Epithelial cell of proximal tubule (primary cell): ENCODE results near the gene ATP5ME. TPM values are rescaled to one million over a fixed set of nuclear protein-coding genes. Genes with fewer than 3 reads are reported as not detected.
"Not testable (repeated sequence)": the region's sequence is repeated elsewhere in the genome, so short reads cannot be mapped to it uniquely, and the experiment has no call there.

ENCODE experiments used
- DNase-seq: peaks from one replicate; pipeline ENCODE4 v3.0.0-alpha.2; 2011; ENCODE audit warnings: low read depth
- H3K4me3 ChIP-seq: 2 replicates; pipeline ENCODE4 v1.5.1; 2011; ENCODE audit warnings: low read depth, mild to moderate bottlenecking, low read length
- total RNA-seq: library from RNA; depleted of rRNA; stranded (reverse); fragments of >200 nt; gene quantifications from 2 replicates; pipeline ENCODE4 v1.2.3, GENCODE V29; 2015
- TF ChIP-seq, protein P1 (sequence below): conservative IDR thresholded peaks from 2 replicates; pipeline ENCODE4 v1.5.1; 2012; ENCODE audit warnings: low read depth, mild to moderate bottlenecking, low read length

ATP5ME gene
- total RNA-seq, 1 donor from 2014 or later = 192 TPM

DNA sequence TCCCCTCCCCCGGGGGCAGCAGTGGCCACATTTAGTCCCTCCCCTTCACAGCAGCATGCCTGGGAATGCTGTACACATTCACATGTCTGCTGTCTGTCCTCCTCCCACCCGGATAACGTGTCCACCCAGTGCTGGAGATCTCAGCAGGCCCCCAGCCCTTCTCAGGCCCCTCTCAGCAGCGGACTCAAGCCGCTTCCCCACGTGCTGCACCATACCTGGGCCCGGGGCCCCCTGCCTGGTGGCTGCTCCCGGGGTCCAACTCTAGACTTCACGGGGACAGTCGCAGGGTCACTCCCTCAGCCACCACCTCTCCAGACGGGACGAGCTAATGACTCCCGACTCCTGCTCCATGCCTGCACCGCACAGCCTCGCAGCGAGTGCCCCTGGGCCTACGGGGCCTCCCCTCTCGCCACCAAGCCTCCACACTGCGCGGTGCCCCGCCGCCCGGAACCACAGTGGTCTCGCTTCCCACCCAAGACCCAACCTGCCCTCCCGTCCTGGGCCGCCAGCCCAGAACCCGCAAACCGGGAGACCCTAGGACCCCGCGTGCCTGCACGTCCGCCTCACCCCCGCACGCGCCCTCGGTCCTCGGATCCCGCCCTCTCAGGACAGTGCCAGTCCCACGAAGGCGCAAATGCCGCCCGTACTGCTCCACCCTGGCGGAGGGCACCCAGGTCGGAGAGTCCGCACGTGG lies 30.3 kb upstream of the ATP5ME start:
- DNase-seq = no peak
- TF ChIP-seq, protein P1, sequence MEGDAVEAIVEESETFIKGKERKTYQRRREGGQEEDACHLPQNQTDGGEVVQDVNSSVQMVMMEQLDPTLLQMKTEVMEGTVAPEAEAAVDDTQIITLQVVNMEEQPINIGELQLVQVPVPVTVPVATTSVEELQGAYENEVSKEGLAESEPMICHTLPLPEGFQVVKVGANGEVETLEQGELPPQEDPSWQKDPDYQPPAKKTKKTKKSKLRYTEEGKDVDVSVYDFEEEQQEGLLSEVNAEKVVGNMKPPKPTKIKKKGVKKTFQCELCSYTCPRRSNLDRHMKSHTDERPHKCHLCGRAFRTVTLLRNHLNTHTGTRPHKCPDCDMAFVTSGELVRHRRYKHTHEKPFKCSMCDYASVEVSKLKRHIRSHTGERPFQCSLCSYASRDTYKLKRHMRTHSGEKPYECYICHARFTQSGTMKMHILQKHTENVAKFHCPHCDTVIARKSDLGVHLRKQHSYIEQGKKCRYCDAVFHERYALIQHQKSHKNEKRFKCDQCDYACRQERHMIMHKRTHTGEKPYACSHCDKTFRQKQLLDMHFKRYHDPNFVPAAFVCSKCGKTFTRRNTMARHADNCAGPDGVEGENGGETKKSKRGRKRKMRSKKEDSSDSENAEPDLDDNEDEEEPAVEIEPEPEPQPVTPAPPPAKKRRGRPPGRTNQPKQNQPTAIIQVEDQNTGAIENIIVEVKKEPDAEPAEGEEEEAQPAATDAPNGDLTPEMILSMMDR = no peak
- no peak overlapping the region for H3K4me3 ChIP-seq

DNA sequence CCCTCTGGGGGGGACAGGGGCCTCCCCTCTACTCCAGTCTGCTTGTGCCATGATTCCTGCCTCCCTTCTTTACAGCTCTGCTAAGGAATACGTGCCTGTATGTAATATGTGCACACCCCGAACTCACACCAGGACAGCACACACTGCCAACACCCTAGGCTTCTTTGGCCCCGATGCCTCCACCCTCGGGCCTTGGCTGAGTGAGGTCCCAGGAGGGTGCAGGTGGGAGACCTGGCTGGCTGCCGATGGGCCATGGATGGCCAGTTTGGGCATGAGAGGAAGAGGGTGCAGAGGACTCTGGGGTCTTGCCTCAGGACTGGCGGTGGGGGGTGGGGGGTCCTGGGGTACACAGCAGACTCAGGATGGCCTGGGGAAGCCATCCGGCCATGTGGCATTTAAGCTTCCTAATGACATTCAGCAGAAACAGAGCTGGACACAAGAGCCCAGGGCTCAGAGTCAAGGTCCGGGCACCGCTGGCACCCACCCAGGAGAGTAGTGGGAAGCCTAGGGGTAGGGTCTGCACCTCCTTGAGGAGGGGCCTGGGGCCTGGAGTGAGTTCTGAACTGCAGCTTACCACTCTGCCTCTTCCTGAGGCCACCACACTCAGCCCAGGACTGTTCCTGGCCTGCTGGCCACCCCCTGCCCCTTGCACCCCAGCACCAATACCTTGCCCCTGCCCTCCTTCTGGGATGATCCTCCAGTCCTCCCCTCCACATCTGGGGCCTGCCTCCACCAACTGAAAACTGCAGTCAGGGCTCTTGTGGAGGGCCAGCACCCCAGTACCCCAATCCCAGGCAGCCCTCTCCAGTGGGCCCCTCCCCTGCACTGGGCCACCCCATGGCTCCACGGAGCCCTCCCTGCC lies 29.5 kb upstream of the ATP5ME start:
- H3K4me3 ChIP-seq = no peak overlapping the region
- TF ChIP-seq, protein P1 = no peak
- no peak for DNase-seq

DNA sequence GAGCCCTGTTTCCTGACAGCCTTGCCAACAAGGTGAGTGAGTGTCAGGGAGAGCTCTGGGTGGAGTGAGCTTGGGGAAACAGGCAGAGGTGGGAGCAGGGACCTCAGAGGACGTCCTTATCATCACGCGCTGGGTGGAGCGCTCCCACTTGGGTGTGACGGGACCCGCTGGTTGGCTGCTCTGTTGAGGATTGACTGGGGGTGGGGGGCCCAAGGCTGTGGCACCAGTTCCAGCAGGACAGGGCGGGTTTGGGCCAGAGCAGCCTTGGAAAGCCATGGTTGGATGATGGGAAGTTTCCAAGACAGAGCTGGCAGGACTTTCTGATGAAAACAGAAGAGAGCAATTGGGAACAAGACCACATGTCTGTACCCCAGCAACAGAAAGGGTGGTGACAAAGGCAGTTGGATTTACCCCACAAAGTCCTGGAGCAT lies 28.6 kb upstream of the ATP5ME start:
- DNase-seq = no peak
- TF ChIP-seq, protein P1 = no peak
- no peak overlapping the region for H3K4me3 ChIP-seq

DNA sequence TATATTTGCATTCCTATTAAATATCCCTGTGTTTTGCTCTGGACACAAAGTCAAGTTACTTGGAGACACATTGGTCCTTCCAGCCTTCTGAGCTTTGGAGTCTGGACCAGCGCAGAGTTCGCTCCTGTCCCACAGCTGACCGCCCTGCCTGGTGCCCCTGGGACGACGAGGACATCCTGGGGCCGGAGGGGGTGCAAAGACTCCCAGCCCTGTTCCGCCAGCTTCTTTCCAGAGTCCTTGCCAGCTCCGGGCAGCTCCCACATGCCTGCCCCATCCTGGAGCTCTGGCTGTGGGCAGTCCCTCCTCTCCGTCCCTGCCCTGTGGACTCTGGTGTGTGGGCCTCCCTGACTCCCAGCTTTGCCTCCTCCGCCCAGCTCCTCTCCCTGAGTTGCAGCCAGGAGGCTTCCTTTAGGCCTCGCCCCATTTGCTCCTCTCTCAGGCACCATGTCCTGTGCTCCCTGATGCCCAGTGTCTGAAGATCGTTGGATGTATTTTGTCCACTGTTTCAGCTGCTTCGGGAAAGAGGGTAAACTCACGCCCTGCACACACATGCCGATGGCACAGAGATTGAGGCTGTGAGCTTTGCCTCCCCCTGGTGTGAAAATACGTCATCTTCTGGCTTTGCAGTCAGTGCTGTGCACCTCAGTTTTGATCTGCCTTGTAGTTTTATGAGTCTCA lies 26.6 kb upstream of the ATP5ME start:
- TF ChIP-seq, protein P1 = peak; percentile 9
- no peak for DNase-seq
- no peak overlapping the region for H3K4me3 ChIP-seq

DNA sequence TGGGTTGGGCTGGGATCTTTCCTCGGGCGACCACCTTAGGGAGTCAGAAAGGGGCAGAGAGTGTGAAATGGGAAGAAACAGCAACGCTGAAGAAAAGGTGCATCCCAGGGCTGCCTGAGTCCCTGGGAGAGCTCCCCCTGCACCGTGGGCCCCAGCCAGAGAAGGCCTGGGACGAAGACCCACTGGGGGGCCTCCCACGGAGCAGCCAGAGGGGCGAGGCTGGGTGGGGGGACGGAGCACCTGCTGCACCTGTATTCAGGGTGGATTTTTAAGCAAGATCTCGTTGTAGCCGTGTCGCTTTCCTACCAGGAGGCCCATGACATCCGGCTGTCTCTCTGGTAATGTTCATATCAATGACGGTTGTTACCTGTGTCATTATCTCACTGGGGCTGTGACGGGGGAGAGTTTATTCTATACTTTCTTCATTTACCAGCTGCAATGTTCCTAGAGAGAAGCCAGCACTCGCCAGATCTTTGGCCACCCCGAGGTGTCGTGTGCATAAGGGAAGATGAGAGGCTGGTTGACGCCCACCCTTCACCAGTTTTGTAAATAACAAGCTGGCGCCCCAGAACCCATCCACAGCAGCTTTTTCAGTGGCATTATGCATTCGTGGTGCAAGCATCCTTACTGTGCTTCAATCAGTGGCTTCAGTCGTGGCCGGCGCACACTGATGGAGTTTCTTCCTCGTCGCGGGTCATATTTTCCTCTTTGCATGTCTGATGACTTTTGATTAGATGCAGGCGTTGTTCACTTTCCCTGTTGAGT lies 25.9 kb upstream of the ATP5ME start:
- TF ChIP-seq, protein P1 = no peak
- no peak overlapping the region for H3K4me3 ChIP-seq
- DNase-seq = no peak

DNA sequence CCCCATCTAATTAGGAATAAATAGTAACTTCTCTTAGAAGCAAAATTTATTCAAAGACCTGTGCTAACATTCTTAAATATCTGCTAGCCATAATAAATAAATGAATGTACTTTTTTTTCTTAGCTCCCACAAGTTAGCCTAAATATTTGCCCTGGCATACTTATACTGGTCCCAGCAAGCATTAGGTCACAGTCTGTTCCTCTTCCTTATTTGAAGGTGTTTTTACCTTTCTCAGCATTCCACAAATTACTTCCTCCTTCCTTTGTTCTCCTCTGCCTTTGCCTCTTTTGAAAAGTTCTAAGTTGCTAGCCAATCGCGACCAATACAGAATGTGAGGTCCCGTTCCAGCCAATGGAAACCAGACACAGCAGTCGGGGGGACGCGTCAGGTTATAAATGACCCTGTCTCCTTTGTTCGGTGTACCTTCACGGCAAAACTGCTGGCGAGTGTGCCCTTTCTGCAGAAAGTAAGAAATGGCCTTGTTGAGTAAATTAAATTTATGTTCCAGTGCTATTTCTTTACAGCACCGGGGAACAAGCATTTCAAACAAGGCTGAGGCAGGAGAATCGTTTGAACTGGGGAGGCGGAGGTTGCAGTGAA lies 20.4 kb upstream of the ATP5ME start:
- DNase-seq, H3K4me3 ChIP-seq: not testable (repeated sequence)
